Testis (tissue), 2 donors: ENCODE data around the gene USP20.
"Not testable (repeated sequence)": the region's sequence is repeated elsewhere in the genome, so short reads cannot be mapped to it uniquely, and the experiment has no call there.

Experiments used
- POLR2A ChIP-seq: fragments of 450-650 bp; IDR thresholded peaks from one replicate; pipeline ENCODE4 v1.6.1; 2017; ENCODE audit warnings: antibody characterized with exemption, mild to moderate bottlenecking, moderate library complexity
- TF ChIP-seq, protein P1 (sequence below), 3 experiments: fragments of 450-650 bp in 2 of 3; fragments of 200-600 bp in 1 of 3; sonication (generic) in 1 of 3; IDR thresholded peaks; one replicate each; pipeline ENCODE4 v1.5.1; 2016 to 2019; ENCODE audit warnings: antibody characterized with exemption in 3 of 3, mild to moderate bottlenecking in 2 of 3, moderate library complexity in 1 of 3

- TF ChIP-seq, protein P1, sequence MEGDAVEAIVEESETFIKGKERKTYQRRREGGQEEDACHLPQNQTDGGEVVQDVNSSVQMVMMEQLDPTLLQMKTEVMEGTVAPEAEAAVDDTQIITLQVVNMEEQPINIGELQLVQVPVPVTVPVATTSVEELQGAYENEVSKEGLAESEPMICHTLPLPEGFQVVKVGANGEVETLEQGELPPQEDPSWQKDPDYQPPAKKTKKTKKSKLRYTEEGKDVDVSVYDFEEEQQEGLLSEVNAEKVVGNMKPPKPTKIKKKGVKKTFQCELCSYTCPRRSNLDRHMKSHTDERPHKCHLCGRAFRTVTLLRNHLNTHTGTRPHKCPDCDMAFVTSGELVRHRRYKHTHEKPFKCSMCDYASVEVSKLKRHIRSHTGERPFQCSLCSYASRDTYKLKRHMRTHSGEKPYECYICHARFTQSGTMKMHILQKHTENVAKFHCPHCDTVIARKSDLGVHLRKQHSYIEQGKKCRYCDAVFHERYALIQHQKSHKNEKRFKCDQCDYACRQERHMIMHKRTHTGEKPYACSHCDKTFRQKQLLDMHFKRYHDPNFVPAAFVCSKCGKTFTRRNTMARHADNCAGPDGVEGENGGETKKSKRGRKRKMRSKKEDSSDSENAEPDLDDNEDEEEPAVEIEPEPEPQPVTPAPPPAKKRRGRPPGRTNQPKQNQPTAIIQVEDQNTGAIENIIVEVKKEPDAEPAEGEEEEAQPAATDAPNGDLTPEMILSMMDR (IDR thresholded peaks at IDR 0.05) = not testable (repeated sequence)
- TF ChIP-seq POLR2A = not testable (repeated sequence)
Measured at GRCh38 chr9:129890718-129891299, 55.6 kb downstream of the USP20 start.
